RWPE1 (cell line): ENCODE measurements around the gene MORN4.
A peak's percentile ranks its signal among the peaks of the same experiment; 100 is the strongest.

Experiments used
- CTCF ChIA-PET: fragments of 350-600 bp; sonication (Branson Sonifier 250); formaldehyde crosslinking; extraction: SDS; loops from one replicate; lab custom pipeline; 2021; lab: Yijun Ruan, JAX
- POLR2A ChIA-PET: fragments of 400-600 bp; formaldehyde crosslinking; extraction: SDS; loops from one replicate; lab custom pipeline; 2020; ENCODE audit warnings: antibody characterized with exemption; ENCODE audit not compliant: low non-redundant PET; lab: Yijun Ruan, JAX
- DNase-seq: peaks from one replicate; pipeline ENCODE4 v3.0.0; 2012; ENCODE audit warnings: low spot score
- H3K27ac ChIP-seq: fragments of 450-650 bp; 2 replicates; pipeline ENCODE4 v1.5.1; 2017
- CTCF ChIP-seq: fragments of 450-650 bp; conservative IDR thresholded peaks from 2 replicates; pipeline ENCODE4 v1.5.1; 2017; ENCODE audit warnings: low read depth, mild to moderate bottlenecking

MORN4 gene

GRCh38 chr10:97570146-97570788 lies 63.0 kb downstream of the MORN4 start:
- ChIA-PET CTCF (interaction anchor here (0.8 to 3.8 kb wide), 2 partner anchors 16 to 62 kb away, joined by 3 to 30 read pairs; no protein-coding TSS in a partner anchor), POLR2A (interaction anchor here (0.6 kb wide), 1 partner anchor 109 kb away, joined by 9 read pairs; no protein-coding TSS in a partner anchor)
- TF ChIP-seq CTCF = no peak
- no peak for DNase-seq
- H3K27ac ChIP-seq = peak overlapping the region; percentile 99

GRCh38 chr10:97567891-97568290 lies 65.4 kb downstream of the MORN4 start:
- CTCF ChIA-PET = no interaction called here
- TF ChIP-seq CTCF = no peak
- peak overlapping the region; percentile 23; the same call in 1 of the 2 replicates for H3K27ac ChIP-seq
- POLR2A ChIA-PET = no interaction called here
- DNase-seq = no peak

- ChIA-PET CTCF (interaction anchor here (0.7 kb wide), 1 partner anchor 51 kb away, joined by 4 read pairs; no protein-coding TSS in a partner anchor), POLR2A (no interaction called here)
- H3K27ac ChIP-seq = no peak overlapping the region
- no peak for DNase-seq
- no peak for TF ChIP-seq CTCF
Observed at GRCh38 chr10:97566336-97566996, 66.8 kb downstream of the MORN4 start.

- ChIA-PET CTCF (no interaction called here), POLR2A (no interaction called here)
- no peak overlapping the region for H3K27ac ChIP-seq
- no peak for TF ChIP-seq CTCF
- DNase-seq = no peak
Observed at GRCh38 chr10:97564776-97565175, 68.5 kb downstream of the MORN4 start.
